ENCODE measurements around the gene KCNIP4.

DNA sequence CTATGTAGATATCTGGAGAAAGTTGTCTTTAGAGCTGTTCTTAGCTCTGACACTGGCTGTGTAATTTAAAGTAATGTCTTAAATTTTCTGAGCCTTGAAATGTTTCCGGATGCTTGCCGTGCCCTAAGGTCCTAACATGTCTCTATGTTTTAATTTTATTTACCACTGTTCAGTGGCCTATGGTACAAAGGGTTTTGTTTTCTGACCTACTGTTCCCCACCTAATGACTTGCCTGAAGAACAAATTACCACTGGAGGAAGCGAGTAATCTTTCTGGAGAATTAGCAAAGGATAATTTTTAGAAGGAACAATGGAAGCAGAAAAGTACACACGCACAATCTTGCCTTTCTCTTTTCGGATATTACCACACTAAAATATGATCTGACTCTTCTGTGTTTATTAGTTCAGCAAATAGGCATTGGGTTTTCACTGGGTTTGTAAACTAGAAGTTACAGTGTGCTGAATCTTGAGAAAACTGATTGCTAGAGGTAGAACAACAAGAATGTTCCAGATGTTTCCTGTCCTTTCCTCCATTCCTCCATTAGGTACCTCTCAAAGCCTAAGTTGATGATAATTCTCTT, 812.4 kb downstream of the KCNIP4 start:
- TF ChIP-seq, protein P1, sequence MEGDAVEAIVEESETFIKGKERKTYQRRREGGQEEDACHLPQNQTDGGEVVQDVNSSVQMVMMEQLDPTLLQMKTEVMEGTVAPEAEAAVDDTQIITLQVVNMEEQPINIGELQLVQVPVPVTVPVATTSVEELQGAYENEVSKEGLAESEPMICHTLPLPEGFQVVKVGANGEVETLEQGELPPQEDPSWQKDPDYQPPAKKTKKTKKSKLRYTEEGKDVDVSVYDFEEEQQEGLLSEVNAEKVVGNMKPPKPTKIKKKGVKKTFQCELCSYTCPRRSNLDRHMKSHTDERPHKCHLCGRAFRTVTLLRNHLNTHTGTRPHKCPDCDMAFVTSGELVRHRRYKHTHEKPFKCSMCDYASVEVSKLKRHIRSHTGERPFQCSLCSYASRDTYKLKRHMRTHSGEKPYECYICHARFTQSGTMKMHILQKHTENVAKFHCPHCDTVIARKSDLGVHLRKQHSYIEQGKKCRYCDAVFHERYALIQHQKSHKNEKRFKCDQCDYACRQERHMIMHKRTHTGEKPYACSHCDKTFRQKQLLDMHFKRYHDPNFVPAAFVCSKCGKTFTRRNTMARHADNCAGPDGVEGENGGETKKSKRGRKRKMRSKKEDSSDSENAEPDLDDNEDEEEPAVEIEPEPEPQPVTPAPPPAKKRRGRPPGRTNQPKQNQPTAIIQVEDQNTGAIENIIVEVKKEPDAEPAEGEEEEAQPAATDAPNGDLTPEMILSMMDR (conservative IDR thresholded peaks at IDR 0.05), result no peak
- no peak for TF ChIP-seq EZH2 (IDR thresholded peaks at IDR 0.05; ENCODE audit: low read depth)
